GM18505 (cell line): Measurements from ENCODE around the gene RPL12.
A peak's percentile ranks its signal among the peaks of the same experiment; 100 is the strongest.

Experiments used
- ATAC-seq: cut with Tn5 transposase; IDR thresholded peaks from one replicate; pipeline ENCODE4 v1.9.1; 2021; ENCODE audit not compliant: unreplicated experiment
- POLR2A ChIP-seq: IDR thresholded peaks from 4 replicates; pipeline ENCODE4 v1.6.1; 2011; ENCODE audit warnings: borderline replicate concordance; ENCODE audit not compliant: insufficient read depth, insufficient read length; ENCODE audit errors: extremely low read depth

RPL12 gene

DNA sequence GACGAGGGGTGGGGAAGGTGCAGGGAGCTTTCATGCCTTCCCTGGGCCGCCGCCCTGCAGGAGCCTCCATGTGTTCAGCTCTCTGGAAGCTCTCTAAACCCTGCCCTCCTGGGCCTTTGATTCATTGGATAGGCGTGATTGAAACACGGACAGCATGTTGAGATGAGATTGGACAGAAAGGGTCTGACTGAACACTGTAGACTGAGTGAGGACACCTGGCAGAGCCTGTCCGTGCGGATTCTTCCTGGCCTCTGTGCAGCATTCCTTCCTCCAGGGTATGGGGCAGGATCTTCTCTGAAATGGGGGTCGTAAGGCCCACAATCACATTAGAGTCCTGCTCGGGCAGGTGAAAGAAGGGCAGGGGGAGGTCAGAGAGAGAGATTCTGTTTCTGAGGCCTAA is 12.8 kb downstream of the RPL12 start:
- ATAC-seq = no peak

DNA sequence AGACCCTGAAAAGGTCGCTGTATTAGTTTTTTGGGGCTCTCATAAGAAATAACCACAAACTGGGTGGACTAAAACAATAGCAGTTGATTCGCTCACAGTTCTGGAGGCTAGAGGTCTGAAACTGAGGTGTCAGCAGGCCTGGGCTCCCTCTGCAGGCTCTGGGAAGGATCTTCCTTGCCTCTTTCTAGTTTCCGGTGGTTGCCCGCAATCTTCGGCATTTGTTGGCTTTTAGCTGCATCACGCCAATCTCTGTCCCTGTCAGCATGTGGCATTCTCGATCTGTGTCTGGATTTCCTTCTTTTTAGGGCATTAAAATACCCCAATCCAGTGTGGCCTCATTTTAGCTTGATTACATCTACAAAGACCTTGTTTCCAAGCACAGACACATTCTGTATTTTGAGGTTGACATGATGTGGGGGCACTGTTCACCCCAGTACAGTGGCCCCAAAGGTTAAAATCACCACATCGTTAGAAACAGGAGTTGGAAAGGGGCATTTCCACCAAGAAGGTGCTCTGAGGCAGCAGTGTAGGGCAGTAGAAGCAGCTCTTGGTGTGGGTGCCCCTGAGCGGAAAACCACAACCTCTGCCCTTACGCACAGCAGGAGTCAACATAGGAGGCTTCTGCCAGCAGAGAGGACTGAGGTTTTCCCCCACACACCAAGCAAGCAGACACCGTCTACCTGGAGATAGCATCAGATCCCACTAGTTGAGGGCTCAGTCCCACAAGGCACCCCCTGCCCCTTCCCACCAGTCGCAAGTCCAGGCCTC is 13.5 kb downstream of the RPL12 start:
- no peak for ATAC-seq
- TF ChIP-seq POLR2A = no peak

More for the DNA sequence above, 12.8 kb downstream of the RPL12 start:
- no peak for TF ChIP-seq POLR2A

DNA sequence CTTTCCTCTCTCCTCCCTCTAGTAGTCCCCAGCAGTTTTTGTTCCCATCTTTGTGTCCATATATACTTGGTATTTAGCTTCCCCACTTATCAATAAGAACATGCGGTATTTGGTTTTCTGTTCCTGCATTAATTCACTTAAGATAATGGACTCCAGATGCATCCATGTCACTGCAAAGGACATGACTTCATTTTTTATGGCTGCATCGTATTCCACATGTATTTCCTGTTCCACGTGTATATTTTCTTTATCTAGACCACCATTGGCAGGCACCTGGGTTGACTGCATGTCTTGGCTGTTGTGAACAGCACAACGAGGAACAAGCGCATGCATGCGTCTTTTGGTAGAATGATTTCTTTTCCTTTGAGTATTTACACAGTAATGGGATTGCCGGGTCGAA is 20.8 kb downstream of the RPL12 start:
- no peak for TF ChIP-seq POLR2A
- no peak for ATAC-seq

DNA sequence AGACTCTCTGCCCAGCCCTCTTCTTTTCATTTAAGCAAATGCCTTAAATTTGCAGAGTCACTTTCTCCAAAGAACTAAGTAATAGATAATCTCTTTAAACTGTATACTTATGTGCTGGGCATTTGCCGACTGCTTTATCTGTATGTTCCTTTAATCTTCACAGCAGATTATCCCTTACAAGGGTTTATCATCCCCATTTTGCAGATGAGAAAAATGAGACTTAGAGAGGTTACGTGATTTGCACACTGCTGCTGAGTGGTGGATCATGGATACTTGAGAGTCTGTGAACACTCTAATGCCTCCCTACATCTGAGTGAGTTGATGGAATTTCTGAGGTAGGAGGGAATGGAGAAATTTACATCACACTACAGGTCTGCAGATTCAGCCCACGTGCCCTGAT is 22.9 kb downstream of the RPL12 start:
- no peak for ATAC-seq
- TF ChIP-seq POLR2A = no peak

DNA sequence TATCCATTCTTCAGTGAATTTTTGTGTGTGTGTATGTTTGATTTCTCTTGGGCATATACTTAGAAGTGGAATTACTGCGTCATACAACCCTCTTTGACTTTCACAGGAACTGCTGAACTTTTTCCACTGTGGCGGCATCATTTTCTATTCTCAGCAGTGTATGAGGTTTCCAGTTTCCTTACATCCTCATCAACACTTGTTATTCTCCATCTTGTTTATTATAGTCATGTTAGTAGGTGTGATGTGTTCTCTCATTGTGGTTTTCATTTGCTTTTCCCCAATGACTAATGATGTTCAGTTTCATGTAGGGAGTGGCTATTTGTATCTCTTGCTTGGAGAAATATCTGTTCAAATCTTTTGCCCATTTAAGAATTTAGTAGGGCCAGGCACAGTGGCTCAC is 24.4 kb downstream of the RPL12 start:
- TF ChIP-seq POLR2A = no peak
- no peak for ATAC-seq

DNA sequence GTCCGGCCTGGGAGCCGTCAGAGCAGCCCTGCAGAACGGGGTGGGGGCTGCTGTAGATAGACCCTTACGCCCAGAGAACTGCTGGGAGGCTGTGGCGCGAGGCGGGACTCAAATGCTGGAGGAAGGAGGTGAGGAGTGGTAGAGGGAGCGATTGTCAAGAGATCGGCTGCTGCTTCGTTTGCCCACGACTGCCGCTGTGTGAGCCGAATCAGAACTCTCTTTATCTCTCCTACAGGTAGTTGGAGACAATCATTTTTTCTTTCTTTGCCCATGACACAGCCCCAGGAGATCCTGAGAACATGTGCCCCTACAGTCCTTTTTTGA is 26.6 kb downstream of the RPL12 start:
- TF ChIP-seq POLR2A = no peak
- ATAC-seq = no peak

DNA sequence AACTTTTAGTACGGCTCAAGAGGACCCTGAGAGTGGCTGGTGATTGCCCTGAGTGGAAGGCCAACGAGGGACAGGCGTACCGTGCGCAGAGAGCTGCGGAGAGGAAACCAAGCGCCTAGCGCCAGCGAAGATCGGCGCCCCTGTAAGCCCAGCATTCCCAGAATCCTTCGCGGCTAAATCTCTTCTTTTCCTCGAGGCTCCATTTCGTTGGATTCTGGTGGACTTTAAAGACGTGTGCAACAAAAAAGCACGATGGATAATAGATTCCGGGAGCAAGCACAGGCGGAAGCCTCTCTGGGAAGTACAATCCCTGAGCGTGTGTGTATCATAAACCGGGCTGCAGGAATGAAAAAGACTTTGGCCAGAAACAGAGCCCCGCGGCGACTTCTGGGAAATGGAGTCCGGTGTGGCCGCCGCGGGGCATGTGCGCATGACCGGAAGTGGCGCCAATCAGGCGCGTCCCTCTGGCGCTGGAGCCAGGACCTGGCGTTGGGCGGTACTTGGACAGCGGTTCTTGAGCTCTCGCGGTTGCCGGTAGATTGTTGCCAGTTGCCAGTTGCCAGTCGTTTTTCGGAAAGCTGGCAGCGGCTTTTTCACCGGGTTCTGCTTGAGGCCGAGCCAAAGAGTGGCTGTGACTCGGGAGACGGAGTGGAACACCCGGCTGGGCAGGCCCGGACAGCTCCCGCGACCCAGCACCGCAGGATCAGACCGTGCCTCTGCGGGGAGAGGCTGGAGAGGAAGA is 27.1 kb downstream of the RPL12 start, which contains the start of gene ZNF79:
TSS of gene ZNF79 (plus strand) at position 449 of the 742 bp plus-strand sequence. CDS start 406 bp downstream, outside the sequence.
- peak; percentile 76 for ATAC-seq
- TF ChIP-seq POLR2A = peak; percentile 89

DNA sequence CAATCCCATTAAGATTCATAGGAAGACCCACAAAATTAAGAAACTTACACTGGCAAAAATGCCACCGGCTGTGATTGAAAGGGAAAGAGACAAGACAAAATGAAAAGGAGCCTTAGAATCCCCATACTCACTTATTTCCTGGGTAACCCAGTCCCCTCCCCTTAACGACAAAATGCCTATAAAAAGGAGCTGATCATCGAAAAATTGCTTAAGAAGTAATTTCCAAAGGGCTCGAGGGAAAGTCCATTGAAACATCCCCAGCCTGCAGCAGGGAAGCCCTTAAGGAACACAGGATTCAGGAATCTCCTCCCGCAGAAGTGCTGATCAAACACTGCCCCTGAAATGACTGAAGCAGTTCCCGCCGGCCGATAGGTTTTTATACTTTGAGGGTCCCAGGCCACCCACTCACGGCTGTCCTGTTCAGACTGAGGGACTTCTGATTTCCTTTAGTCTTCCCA is 27.7 kb downstream of the RPL12 start:
- no peak for ATAC-seq
- no peak for TF ChIP-seq POLR2A

DNA sequence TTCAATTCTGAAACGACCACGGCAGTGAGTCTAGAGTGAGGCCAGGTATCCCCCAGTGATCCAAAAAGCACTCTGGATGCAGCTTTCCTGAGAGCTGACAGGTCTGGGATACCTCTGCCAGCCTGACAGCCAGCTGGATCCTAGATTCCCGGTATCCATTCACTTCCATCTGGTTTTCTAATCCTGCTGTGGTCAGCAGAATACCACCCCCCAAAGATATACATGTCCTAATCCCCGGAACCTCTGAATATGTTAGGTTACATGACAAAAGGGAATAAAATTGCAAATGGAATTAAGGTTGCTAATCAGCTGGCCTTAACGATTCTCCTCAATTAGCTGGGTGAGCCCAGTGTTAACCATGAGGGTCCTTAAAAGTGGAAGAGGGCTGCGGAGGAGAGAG is 28.4 kb downstream of the RPL12 start:
- ATAC-seq = no peak
- no peak for TF ChIP-seq POLR2A

DNA sequence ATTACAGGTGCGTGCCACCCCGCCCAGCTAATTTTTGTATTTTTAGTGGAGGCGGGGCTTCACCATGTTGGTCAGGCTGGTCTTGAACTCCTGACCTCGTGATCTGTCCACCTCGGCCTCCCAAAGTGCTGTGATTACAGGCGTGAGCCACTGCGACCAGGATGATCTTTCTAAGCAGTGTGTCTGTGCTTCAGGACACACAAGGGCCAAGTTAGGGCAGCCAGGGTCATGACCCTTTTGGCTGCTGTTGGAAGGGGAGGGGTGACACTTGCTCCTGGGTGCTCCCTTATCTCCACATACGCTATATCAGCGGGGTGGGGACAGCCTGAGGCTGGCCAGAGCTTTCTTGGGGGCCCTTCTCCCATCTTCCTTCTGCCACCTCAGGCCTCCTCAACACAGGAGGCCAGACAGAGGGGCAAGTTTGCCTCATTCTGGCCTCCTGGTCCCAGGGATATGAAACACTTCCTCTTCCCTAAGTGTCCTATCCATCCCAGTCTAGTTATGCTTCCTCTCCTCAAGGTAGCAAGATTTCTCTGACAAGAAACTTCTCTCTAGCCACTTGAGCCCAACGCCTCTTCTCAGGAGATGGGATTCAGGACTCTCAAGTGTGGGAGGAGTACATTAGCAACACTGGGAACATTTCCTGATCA is 28.9 kb downstream of the RPL12 start:
- ATAC-seq = no peak
- no peak for TF ChIP-seq POLR2A

DNA sequence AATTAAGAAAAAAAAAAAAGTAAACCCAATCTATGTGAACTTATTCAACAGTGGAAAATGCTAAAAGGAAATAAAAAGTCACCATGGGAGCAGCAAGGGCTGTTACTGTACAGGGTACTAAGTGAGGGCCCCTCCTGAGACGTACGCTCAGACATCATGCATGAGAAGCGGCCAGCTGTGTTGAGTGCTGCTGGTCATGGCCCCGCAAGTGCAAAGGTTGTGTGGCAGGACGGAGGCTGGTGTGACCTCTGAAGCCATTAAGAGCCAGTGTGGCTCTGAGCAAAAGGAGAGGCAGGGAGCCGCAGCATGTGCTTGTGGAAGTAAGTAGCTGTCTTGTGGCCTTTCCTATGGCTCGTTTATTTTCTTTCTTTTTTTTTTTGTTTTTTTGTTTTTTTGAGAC is 30.1 kb downstream of the RPL12 start:
- no peak for TF ChIP-seq POLR2A

DNA sequence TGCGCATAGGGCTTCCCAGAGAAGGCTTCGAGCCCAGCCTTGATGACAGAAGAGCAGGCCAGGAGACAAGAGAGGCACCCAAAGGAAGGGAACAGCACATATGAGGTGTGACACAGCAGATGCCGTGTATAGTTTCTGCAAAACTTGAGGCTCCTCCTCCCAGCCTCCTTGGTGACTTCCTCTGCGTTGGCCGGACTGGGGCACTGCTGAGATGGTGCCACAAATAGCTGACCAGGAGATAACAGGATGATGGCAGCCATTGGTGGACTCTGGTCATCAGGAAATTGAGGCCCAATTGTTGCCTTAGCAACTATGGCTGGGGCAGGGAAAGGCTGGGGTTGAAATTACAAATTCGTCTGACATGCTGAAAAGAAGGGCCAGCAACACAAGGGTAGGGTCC is 31.9 kb downstream of the RPL12 start:
- ATAC-seq = no peak
- no peak for TF ChIP-seq POLR2A

More for the DNA sequence above, 30.1 kb downstream of the RPL12 start:
- no peak for ATAC-seq

DNA sequence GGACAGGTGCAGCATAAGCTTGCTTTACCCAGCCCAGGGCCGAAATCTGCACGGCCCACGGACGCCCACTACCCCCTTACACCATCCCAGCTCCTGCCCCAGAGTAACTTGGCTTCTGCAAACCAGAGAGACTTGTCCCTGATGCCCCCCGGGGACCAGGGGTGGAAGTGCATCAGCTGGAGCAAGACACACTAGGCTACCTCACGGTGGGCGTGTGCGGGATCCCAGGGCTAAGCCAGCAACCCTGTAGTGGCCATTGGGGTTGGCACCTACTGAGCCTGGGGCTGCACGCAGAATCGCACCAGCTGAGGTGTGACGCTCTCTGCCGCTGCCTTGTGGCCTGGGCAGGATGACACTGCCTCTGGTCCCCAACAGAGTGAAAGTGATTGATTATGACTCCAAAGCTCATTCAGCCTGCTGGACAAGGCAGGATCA is 33.2 kb downstream of the RPL12 start:
- no peak for TF ChIP-seq POLR2A
- ATAC-seq = no peak
